Body of pancreas (tissue), 4 donors: ENCODE data around the gene MPG.

Experiments used
- CTCF ChIP-seq, 7 experiments: fragments of 450-650 bp in 4 of 7; fragments of 200-600 bp in 3 of 7; sonication (generic) in 3 of 7; IDR thresholded peaks; one replicate each; pipeline ENCODE4 v1.5.1; 2016 to 2019; ENCODE audit warnings: antibody characterized with exemption in 7 of 7
- POLR2A ChIP-seq, 3 donors: fragments of 450-650 bp; IDR thresholded peaks; one replicate each; pipeline ENCODE4 v1.6.1; 2016; ENCODE audit warnings: antibody characterized with exemption in 3 of 3, mild to moderate bottlenecking in 2 of 3

GRCh38 chr16:60166-60565 lies 17.9 kb upstream of the MPG start:
- no peak for TF ChIP-seq CTCF (IDR thresholded peaks at IDR 0.05)
- TF ChIP-seq POLR2A (IDR thresholded peaks at IDR 0.05) = no peak
